ENCODE data around the gene MCC. TPM values are rescaled to one million over a fixed set of nuclear protein-coding genes. Genes with fewer than 3 reads are reported as not detected.

MCC gene
- total RNA-seq, 1 donor from 2014 or later = 37.1 TPM

DNA sequence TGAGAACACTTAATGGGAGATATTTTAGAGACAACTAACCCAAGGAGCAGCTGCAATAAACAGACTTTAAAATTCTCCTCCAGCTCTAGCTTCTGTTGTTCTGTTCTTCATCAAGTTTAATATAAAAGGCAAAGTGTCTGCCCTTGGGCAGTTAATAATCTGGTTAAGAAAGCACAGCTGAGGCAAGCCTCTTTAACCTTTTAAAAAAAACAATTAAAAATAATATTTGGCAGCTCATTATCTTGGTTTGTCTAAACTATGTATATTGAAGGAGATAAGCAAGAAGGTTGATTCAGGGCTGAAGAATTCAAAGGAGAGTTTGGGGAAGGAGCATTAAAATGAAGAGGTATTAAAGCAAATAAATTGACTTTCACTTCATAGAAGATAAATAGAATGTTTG, 128.8 kb downstream of the MCC start:
- no peak for DNase-seq

DNA sequence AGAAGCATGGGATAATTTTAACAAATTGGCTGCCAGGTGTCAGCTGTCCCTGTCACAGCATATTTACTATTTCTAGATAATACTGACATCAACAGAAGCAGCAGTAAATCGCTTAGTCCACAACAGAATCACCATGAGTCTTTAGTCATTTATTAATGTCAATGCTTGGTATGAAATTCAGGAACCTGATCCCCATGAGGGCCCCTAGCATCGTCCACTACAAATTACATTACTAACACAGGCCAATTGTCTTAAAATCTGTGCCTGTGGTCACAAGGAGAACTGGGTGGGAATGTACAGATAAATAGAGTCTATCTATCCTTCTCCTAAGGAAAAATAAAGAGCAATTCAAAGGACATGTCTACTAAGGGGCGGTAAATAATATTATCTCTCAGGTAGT, 129.6 kb downstream of the MCC start:
- DNase-seq = no peak

DNA sequence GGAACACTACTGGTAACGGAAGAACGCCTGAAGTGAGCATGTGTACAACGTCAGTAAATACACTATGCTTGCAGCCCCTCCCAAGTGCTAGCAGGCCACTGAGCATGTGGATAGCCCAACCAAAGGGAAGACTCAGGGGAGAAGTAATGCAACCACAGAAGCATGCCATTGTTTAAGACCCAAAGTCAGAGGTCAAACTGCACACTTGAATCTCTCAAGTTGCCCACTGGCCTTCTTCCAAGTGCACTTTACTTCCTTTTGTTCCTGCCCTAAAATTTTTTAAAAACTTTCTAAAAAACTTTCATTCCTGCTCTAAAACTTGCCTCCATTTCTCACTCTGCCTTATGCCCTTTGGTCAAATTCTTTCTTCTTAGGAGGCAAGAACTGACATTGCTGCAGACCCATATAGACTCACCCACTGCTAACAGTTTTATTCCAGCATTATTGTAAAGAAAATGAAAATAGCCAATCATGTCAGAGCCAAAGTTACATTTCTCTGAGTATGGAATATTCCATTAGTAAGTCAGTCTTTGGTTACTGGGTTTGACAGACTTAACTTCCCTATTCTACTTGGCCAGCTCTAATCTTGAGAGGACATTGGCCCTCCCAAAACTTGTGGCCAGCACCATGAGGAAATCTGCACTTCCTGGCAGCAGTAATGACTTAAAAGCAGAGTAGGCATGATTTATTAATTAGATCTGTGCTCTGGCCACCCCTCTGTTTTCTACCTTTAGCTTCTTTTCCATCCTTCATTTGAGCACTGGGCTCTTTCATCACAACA, 130.4 kb downstream of the MCC start:
- peak; percentile 78 for DNase-seq

DNA sequence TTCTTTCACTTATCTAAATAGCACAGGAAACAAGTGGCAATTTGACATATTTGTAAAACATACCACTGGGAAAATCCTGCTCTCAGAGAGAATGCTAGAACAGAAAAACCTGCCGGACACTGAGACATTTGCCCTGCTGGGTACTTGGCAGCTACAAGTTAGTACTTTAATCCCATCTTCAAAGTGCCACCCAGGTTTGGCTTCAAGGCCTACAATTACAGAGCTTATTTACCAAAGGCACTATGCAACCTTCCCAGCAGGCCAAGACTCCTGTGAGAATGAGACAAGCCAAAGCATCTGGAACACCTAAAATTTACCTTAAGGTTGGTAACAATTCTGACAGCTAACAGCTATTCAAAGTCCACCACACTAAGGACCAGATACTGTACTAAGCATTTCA, 131.8 kb downstream of the MCC start:
- DNase-seq = no peak

DNA sequence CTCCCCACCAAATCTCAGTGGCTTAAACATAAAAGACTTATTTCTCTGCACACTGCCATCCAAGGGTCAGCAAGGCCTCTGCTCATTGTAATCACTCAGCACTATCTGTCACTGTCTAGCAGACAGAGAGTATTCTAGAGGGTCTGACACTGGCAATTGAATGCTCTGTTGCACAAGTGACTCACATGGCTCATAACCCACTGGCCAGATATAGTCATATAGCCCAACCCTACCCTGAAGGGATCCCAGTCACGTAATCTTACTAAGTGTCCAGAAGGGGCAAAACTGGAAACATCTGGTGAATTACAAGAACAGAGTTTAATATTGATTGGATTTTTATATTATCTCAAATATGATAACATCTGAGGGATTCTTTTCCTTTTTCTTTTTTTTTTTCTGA, 134.2 kb downstream of the MCC start:
- no peak for DNase-seq

DNA sequence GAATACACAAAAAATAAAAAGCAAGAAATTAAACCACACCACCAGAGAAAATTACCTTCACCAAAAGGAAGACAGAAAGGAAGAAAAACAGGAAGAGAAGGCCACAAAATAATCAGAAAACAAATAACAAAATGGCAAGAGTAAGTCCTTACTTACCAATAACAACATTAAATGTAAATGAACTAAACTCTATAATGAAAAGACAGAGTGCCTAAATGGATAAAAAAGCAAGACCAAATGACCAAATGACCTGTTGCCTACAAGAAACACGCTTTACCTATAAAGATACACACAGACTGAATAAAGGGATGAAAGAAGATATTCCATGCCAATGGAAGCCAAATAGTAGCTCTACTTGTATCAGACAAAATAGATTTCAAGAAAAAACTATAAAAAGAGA, 140.7 kb downstream of the MCC start:
- DNase-seq = no peak

DNA sequence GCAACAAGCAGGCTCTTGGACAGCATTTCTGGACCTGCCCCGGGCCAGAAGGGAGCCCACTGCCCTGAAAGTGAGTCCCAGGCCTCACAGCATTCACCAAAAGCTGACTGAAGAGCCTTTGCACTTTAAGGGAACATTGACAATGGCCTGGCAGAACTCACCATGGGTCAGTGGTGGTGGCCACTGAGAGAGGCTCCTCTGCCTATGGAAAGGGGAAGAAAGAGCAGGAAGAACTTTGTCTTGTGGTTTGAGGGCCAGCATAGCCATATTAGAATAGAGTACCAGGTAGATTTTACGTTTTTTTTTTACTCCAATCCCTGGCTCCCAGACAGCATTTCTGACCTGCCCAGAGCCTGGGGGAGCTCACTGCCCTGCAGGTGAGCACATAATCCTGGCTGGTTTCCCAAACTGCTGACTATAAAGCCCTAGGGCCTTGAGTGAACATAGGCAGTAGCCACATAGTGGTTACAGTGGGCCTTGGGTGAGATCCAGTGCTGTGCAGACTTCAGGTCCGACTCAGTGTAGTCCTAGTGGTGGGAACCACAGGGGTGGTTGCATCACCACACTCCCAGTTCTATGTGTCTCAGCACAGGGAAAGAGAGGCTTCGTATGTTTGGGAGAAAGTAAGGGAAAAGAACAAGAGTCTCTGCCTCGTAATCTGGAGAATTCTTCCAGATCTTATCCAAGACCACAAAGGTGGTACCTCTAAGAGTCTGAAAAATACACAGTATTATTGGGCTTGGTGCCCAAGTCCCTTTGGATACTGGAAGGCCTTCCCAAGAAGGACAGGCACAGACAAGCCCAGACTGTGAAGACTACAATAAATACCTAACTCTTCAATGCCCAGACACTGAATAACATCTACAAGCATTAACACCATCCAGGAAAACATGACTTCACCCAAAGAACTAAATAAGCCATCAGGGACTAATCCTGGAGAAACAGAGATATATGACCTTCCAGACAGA, 143.0 kb downstream of the MCC start:
- DNase-seq = no peak

DNA sequence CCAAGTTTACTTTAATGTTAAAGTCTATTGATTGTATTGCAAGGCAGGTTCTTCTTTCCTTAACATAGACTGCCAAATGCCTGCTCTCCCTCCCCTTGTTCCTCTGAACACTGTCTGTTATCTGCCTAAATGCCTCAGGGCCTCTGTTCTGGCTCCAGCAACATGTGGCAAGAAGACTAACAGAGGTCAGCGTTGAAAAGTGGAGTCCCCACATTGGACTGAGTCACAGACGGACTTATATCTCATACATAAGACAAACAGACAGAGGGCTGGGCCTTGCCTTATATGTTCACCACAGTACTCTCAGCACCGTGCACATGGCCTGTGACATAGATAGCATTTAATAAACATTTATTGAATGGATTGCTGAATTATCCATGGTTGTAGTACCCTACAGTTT, 144.9 kb downstream of the MCC start:
- no peak for DNase-seq

DNA sequence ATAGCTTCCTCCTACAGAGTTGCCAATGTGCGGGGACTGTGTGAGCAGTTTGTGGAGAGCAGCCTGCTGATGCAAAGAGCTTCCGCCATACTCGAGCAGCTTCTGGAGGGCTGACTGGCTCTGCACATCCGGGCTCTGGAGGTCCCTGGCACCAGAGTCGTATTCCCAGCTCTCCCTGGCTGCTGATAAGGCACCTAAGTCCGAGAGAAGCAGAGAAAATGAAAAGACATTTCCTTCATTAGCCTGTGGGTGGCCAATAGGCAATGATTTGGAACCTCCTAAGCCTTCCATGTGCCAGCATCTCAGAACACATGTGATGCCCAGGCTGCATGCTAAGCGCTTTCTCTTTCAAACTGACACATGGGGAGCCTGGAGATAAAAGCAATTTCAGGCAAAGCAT, 147.7 kb downstream of the MCC start:
- DNase-seq = no peak

DNA sequence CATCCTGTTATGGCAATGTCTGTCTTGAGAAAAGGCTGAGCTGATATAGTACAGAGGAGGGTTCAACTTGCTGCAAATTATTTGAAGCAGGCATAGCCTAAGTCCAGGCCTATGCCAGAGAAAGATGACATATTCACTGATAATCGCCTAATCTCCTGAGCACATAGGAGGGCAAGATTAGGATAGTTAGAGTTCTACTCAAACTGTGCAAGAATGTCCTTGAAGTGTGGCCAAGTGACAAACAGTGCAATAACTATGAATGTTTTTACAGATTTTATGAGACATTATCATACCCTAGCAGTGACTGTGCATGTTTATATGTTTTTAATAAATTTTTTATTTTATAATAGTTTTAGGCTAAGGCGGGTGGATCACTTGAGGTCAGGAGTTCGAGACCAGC, 149.6 kb downstream of the MCC start:
- no peak for DNase-seq

DNA sequence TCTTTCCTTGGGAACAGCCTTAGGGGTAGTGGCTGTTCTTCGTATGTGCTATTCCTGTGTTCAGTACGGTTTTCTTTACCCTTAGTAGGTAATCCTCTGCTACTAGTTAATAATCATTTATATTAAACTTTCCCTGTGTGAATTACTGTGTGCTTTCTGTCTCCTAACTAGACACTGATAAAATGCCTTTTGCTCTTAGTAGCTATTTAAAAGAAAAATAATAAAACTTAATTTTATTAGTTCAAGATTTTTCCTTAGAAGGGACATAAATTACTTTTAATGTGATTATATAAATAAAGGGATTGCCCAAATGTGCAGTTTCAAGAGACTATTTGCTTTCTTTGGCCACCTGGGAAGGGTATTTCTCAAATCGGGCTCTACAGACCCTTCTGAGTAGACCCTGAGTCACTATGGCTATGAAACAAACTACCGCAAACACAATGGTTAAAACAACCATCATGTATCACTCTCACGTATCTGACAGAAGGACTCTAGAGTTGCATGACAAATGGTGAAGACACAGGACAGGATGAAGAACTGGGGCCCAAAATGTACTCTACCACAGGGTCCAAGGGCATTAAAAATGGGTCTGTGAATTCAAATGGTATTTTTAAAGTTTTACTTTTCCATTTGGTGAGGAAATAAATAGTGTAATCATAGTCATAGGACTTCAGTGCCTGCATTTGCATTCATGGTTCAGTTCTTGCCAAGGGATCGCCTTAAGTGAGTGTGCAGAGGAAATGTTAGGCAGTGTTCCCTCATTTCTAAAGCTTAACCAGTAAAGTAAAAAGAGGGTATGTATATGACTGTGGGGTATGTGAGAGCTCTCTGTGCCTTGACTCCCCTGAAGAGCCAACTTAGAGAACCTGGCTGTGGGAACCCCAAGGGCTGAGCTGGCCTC, 150.5 kb downstream of the MCC start:
- DNase-seq = no peak

DNA sequence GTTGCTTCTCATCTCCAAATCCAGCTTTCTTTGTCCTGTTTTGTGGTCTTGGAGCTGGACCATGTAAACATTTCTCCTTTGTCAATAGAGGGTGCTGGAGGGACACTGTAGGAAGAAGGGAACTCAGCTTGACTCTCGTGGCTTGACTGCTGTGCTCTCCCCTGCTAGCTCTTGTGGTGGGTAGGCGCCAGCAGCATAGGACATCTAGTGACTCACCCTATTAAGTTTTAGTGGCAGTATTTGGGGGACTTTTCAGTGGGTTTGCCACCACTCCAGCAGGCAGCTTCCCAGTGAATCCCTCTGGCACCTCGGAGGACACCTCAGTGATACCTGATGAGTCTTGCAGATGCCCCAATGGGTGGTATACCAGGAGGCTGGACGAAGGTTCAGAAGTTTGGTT, 151.3 kb downstream of the MCC start:
- peak; percentile 88 for DNase-seq

DNA sequence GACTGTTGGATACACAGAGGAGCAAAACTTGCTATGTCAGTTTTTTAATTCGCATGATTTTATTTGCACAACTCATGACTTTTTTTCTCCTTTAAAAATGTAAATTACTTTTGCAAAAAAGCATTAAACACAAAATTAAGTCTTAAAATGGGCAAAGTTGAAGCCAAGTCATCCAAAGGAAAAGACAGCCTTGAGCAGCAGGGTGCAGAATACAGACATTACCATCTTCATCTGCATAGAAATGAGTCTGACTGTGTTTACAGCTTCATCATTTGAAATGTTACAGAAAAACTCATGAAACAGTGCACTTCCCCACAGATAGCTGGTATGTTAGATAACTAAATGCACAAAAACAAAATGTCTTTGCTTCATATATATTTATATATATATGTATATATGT, 154.8 kb downstream of the MCC start:
- DNase-seq = no peak

DNA sequence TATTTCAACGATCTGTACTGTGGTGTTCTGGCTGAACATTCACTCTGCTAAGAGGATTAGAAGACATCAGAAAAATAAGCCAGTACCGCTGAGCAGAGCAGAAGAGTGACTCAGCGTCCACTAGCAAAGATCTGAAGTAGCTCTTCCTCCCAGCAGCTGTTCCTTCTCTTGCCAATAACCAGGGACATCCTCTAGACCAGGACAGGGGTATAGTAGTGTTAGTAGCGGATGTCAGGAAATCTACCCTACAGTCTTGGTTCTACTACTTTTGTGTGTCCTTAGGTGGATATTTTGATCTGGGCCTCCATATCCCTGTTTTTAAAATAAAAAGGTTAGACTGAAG, 157.1 kb downstream of the MCC start:
- DNase-seq = peak; percentile 51

DNA sequence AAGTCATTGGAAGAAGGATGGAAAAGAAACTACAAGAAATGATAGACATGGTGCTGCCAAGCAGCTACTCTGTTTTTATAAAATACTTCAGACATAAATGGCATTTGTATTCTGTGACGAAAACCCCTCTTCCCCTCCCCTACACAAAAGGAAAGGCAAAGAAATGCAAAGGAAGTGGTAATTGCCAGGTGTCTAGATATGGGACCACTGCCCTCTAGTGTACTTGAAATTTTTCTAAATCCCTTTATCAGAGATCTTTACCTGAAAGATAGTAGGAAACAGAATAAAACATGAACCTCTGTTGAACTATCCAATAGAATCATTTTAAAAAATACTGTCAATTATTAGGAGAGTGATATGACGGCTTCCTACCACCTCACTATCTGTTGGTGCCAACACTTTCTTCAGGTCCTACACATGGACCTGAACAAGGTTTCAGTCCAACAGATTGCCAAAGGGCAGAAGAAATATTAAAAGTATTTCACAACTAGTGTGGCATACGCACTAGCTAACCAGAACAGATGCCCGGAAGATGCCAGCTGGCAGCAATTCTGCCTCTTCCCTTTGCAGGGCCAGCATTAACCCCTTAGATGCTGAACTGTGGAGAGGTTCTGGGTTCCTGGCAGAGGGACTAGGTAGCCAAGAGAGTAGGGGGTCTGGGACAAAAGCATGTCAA, 157.6 kb downstream of the MCC start:
- peak; percentile 77 for DNase-seq

DNA sequence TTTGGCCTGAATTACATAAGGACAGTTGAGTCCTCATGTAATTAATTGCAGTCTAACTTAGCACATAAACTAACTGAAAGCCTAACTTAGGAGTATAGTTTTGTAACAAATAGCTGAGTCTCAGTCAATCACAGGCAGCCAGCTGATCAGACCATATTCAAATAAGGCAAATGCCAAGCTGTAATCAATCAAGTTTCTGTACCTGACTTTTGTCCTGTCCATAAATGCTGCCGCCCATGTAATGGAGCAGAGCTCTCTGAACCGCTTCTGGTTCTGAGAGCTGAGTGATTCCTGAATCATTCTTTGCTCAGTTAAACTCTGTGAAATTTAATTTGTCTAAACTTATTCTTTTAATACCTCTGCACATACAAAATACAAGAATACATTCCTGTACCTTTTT, 158.3 kb downstream of the MCC start:
- no peak for DNase-seq

DNA sequence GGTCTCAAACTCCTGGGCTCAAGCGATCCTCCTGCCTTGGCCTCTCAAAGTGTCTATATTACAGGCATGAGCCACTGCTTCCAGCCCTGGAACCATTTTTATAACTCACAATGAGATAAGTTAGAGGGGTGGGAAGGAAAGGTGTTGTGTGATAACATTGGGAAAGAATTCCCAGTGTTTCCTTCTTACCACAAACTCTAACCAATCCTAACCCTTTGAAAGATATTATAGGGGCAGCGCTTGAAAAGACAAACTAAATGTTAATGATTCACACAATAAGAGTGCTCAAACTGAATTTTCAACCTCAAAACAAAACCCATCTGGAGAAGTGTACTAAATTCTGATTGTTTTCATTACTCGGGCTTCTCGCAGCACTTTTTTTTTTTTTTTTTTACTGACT, 163.2 kb downstream of the MCC start:
- DNase-seq = peak; percentile 48

DNA sequence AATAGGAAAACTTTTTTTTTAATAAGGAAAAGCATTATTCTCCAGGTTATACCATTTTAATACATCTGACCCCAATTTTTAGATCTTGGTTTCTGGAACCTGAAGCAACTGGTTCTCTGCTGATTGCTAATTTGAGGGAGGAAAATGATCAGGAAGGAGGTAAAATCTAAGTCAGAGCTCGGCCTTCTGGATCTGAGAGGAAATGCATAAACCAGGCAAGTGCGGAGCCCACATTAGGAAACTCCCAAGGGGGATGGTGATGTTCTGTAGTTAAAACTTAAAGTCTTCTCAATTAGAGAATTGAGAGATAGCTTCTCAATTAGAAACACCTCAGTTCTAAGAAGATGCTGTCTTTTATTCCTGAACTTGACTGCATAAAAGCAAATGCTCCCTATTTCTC, 167.0 kb downstream of the MCC start:
- DNase-seq = peak; percentile 13

DNA sequence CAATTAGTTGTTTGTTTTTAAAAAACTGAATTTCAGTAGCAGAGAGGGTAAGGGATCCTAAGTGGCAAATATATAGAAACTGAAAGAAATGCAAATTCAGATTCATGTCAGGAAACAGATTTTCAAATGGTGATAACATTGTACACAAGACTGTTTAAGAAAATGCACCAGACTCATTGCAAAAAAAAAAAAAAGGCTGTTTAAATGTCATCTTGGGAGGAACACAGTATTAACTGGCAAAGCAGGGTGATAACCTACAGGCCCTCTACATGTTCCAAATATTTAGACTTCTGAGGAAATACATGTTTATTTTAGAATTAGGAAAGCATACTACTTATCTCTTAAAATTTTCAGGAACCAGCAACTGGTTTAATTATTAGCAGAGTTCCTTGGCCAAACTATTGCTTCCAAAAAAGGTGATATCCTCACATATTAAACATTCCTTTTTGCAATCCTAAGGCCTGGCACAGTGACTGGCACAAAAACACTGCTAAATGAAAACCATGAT, 167.9 kb downstream of the MCC start:
- no peak for DNase-seq

DNA sequence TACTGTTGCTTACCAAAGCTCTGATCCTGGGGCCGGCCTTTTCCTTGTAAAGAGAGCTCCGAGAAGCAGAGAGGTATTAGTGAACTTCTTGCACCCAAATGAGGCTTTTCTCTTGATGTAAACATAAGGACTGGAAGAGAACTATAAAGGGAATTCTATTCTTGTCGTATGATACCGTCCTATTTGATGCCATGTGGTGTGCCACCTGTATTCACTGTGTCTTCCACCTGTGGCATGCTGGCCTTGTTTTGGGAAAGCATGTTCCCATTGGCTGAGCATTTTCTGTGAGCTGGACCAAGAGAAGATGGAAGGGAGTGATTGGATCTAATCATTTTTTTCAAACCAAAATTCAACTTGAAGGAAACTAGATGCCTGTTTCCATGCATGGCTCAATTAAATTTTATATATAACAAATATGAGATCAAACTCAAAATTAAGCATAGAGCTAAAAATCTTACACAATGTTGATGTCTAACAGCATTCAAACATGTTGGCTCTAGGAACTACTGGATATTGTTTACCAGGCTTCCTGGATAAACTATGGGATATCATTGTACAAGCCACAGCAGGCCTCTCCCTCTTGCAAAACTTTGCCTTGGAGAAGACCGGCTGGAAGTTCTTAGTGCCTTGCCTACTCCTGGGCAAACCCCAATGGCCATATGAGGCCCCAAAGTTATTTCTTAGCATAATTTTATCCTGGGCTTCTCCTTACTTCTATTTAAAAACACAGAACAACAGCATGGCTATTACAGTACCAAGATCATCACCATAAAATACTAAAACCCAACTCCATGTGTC, 168.8 kb downstream of the MCC start:
- no peak for DNase-seq

DNA sequence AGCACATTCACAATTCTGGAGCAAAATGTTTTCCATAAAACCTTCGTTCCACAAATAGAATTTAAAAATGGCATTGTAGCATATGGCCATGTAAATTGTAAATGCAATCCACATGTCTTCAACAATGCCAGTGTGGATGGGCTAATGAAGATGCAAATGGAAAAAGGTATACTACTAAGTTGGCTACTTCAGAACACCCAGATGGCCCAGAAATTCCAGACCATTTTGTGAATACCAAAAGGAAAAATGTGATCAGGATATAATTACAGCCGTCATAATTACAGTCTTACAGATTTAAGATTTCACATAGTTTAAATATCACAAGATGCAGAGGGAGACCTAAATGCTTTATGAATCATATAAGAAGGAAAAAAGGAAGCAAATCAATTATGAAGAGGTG, 170.6 kb downstream of the MCC start:
- no peak for DNase-seq
